Inferior parietal cortex (tissue), 1 donor: ENCODE data around the gene HMX1.
A peak's percentile ranks its signal among the peaks of the same experiment; 100 is the strongest.

Source experiments
- DNase-seq: peaks from one replicate; pipeline ENCODE4 v3.0.0-alpha.2; 2016; ENCODE audit errors: extremely low spot score

Gene HMX1

DNA sequence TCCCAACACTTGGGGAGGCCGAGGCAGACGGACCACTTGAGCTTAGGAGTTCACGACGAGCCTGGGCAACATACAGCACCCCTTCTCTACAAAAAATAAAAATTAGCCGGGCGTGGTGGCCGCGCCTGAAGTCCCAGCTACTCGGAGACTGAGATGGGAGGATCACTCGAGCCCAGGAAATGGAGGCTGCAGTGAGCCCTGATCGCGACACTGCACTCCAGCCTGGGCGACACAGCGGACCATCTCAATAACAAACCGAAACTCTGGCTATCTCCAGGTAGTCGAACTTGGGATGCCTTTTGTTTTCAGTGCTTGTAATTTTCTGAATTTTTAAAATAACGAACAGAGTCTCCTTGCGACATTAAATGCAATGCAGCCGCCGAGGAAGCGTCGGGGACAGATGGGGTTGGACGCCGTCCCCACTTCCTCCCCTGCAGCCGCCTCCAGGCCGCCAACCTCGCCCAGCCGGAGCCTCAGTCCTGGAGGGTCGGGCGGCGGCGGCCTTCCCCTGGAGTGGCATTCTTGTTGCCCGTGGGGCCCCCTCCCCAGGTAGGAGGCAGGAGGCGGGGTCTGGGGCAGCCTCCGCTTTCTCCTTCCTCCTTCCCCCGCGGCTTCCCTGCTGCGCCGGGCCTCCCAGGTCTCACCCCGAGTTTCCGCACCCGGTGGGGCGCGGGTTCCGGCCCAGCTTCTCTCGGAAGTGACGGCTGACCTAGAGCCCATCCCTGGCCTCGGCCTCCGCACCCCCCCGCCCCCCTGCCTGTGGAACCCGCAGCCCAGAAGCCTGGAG lies 14.6 kb downstream of the HMX1 start:
- DNase-seq = no peak

DNA sequence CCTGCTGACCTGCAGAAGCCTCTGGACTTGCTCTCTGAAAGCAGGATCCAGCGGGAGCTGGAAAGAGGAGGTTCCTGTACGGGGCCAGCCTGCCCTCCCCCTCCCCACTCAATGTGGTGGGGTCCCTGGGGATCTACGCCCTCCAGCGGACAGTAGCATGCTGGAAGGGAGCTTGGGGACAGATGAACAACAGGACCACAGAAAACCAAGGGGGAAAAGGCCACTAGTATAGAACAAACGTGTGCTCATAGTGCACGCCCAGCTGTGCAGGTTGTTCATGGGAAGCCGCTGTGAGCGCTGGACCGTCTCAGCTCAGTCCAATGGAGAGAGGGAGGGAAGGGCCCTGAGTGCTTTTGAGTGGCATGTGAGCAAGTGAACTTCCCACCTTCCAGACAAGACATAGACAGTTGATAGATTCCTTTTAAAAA lies 15.8 kb downstream of the HMX1 start:
- DNase-seq = no peak

DNA sequence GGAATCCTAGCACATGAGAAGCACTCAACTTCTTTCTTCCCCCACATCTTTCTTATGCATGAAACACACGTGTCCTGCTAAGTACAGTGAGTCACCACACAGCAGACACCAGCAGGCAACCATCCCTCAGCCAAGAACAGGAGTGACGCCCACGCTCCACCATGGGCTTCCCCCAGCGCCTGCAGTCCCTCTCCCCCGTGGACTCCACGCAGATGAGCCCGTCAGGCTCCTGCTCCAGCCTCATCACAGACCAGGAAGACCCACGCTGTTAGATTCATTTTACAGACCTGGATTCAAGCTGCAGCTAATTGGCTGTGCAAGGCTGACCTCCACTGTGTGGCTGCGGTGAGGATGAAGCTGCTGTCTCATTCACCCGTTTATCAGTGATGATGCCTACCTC lies 16.7 kb downstream of the HMX1 start:
- peak; percentile 8 for DNase-seq

- no peak for DNase-seq
Observed at GRCh38 chr4:8854016-8854415, 17.6 kb downstream of the HMX1 start.

DNA sequence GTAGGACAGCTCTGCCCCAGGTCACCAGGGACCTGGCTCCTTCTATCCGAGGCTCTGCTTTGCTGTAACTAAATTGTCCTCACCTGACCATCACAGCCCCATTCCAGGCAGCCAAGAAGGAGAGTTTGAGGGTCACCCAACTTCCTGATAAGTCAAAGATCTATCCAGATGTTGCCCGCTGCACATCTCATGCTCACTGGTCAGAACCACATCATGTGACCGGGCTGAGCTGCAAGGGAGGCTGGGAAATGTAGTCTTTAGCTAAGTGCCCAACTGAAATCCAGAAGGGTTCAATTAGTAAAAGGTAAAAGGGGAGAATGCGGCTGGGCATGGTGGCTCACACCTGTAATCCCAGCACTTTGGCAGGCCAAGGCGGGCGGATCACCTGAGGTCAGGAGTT lies 18.4 kb downstream of the HMX1 start:
- DNase-seq = no peak

- DNase-seq = no peak
Observed at GRCh38 chr4:8852118-8852704, 19.4 kb downstream of the HMX1 start.

DNA sequence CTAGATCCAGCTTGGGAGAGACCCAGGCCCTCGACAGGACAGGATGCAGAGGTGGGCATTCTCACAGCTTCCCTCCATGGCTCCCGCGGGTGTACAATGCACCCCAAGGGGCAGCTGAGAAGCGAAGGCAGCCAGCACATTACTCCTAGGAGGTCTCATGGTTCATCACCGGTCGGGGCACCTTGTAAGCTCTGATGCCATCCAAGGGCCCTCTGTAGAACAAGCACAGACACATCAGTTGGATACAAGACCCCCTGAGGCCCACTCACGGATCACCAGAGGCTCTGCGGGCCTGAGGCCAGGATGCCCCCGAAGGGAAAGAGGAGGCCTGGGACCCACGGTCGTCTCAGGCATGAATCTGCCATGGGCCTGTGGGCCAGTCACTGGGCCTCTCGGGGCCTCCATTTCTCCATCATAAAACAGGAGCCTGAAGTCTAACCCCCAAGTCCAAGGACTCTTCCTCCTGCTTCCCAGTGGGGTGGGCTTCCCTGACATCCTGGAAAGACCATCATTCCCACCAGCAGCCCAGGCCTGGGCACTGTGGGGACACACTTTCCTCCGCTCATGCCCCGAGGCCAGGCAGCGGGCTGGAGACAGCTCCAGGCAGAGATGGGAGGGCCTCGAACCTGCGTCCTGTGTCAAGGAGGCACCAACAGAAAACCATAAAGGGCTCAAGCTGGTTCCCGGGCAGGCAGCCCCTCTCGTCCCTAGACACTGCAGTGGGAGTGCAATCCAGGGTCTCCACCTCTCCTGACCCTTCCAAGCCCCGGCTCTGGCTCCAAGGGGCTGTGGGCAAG lies 20.1 kb downstream of the HMX1 start:
- DNase-seq = no peak

GRCh38 chr4:8850830-8851188 lies 20.8 kb downstream of the HMX1 start:
- DNase-seq = no peak

GRCh38 chr4:8850074-8850829 lies 21.4 kb downstream of the HMX1 start:
- no peak for DNase-seq

- no peak for DNase-seq
Observed at GRCh38 chr4:8849266-8850073, 22.2 kb downstream of the HMX1 start.

DNA sequence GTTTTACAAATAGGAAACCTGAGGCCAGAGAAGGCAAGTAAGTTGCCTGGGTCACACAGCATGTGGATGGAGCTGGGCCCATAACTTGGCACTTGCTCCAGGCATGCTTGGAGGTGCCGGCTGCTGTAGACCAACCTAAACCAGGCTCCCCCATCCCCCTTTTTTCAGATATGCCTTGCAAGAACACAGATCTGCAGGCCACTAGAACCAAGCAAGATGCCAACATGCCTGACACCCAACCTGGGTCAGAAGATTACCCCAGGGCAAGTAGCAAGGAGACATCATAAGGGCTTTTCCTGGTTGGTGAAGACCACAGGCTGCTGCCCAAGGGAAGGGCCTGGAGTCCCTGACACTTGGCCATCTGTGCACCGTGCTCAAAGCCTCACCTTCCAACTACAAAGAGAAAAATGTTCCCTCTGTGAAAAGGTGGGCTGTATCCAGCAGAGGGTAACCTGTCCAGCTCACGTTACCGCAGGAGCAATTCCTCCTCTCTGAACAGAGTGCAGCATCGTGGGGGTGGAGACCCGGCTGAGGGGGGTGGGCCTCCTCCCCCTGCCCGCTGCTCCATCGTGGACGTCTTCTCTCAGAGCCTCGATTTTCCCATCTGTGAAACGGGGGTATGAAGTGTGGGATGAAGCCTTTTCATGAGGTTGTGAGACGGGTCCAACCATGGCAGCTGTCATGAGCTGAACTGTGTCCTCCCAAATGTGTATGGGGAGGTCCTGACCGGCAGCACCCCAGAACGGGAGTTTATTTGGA lies 23.0 kb downstream of the HMX1 start:
- no peak for DNase-seq

DNA sequence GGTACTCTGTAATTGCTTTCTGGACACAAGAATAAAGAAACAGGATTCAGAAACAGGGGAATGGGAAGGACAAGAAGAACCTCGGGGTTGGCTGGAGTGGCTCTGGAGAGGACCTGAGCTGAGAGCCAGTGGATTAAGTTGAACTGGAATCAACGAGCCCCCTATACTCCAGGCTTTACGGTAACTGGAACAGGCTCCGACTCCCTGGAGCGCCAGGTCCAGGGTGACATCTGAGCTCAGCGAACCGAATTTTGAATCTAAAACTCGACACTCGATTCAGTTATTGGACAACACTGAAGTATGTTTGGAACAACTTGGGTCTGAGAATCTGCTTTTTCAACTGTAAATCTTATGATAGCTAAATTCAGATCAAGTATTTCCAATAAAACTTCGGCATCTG lies 23.9 kb downstream of the HMX1 start:
- DNase-seq = no peak

- no peak for DNase-seq
Observed at GRCh38 chr4:8847331-8847730, 24.3 kb downstream of the HMX1 start.

GRCh38 chr4:8846826-8847225 lies 24.8 kb downstream of the HMX1 start:
- DNase-seq = no peak

GRCh38 chr4:8846046-8846720 lies 25.5 kb downstream of the HMX1 start:
- DNase-seq = no peak

GRCh38 chr4:8844976-8845690 lies 26.5 kb downstream of the HMX1 start:
- no peak for DNase-seq

- no peak for DNase-seq
Observed at GRCh38 chr4:8843597-8843996, 28.0 kb downstream of the HMX1 start.

- no peak for DNase-seq
Observed at GRCh38 chr4:8842614-8843013, 29.0 kb downstream of the HMX1 start.

GRCh38 chr4:8841678-8842268 lies 29.9 kb downstream of the HMX1 start:
- no peak for DNase-seq
